Colonic mucosa (tissue), 4 donors: ENCODE measurements around the gene RNU7-1. TPM values are rescaled to one million over a fixed set of nuclear protein-coding genes. Genes with fewer than 3 reads are reported as not detected.
A peak's percentile ranks its signal among the peaks of the same experiment; 100 is the strongest.

Source experiments
- DNase-seq: peaks from one replicate; pipeline ENCODE4 v3.0.0-alpha.2; 2020
- H3K27ac ChIP-seq: fragments of 200-600 bp; one replicate; pipeline ENCODE4 v1.8.0; 2021
- H3K27me3 ChIP-seq: fragments of 200-600 bp; one replicate; pipeline ENCODE4 v1.8.0; 2021
- H3K36me3 ChIP-seq: fragments of 200-600 bp; one replicate; pipeline ENCODE4 v1.8.0; 2021
- H3K4me1 ChIP-seq: fragments of 200-600 bp; one replicate; pipeline ENCODE4 v1.8.0; 2021; ENCODE audit warnings: mild to moderate bottlenecking
- H3K4me3 ChIP-seq: fragments of 200-600 bp; one replicate; pipeline ENCODE4 v1.8.0; 2021
- H3K9ac ChIP-seq, 2 donors: one replicate each; pipeline ENCODE4 v1.7.0; 2013; ENCODE audit warnings: control low read depth in 2 of 2, low read depth in 2 of 2, low read length in 2 of 2
- H3K9me3 ChIP-seq: fragments of 200-600 bp; one replicate; pipeline ENCODE4 v1.8.0; 2021
- CTCF ChIP-seq: fragments of 200-600 bp; IDR thresholded peaks from one replicate; pipeline ENCODE4 v1.8.0; 2022; ENCODE audit warnings: antibody characterized with exemption, mild to moderate bottlenecking
- intact Hi-C: fragments of 100-400 bp; cut with DNase I; formaldehyde crosslinking; loops from one replicate; pipeline ENCODE4 v1.14.1; 2022
- total RNA-seq, 2 donors: library from RNA; stranded (reverse); fragmentation: NEBNext Ultra II Directional in 1 of 2; extraction: Animal tissue kit (Norgen Biotek cat#: 25700) in 1 of 2; gene quantifications; one replicate each; pipeline ENCODE4 v1.2.1, GENCODE V29; 2021
- donor health status: healthy.
- donor health status: DM: no; HTN: no; CAD: no.
- donor health status: DM: no; HTN: no; CAD: no.

The RNU7-1 gene
- total RNA-seq, 2 donors from 2014 or later = not detected

- Histone ChIP-seq H3K4me1 (peaks cover 14% of the 10 kb centered on the region), H3K27me3 (no peaks in the 10 kb centered on the region), H3K27ac (peak overlapping the region; percentile 98), H3K9me3 (no peaks in the 10 kb centered on the region), H3K36me3 (no peaks in the 10 kb centered on the region), H3K9ac (peak overlapping the region; percentile 54 to 98), H3K4me3 (peak overlapping the region; percentile 54)
- intact Hi-C loops = no loop called here
- DNase-seq = peak; percentile 88
- no peak for TF ChIP-seq CTCF
Measured at GRCh38 chr12:6943389-6943721, 261 bp upstream of the RNU7-1 start.

GRCh38 chr12:6944381-6945186 is 968 bp downstream of the RNU7-1 start:
- peak overlapping the region; percentile 98 for H3K27ac ChIP-seq
- H3K4me1 ChIP-seq = peaks cover 14% of the 10 kb centered on the region
- H3K27me3 ChIP-seq = no peaks in the 10 kb centered on the region
- peak overlapping the region; percentile 54 for H3K4me3 ChIP-seq
- DNase-seq = peak; percentile 97
- peak overlapping the region; percentile 78 to 98 for H3K9ac ChIP-seq
- no peaks in the 10 kb centered on the region for H3K9me3 ChIP-seq
- peak; percentile 76 for TF ChIP-seq CTCF
- intact Hi-C loops = loop anchor here (2.0 kb wide), 1 partner anchor 20 kb away; no protein-coding TSS in a partner anchor
- H3K36me3 ChIP-seq = no peaks in the 10 kb centered on the region

- H3K9me3 ChIP-seq = no peaks in the 10 kb centered on the region
- H3K36me3 ChIP-seq = no peaks in the 10 kb centered on the region
- DNase-seq = no peak
- H3K9ac ChIP-seq = peak overlapping the region; percentile 57 to 80
- intact Hi-C loops = loop anchor here (2.0 kb wide), 1 partner anchor 19 kb away; no protein-coding TSS in a partner anchor
- peak overlapping the region; percentile 98 for H3K27ac ChIP-seq
- H3K27me3 ChIP-seq = no peaks in the 10 kb centered on the region
- peak overlapping the region; percentile 11 for H3K4me3 ChIP-seq
- H3K4me1 ChIP-seq = peaks cover 14% of the 10 kb centered on the region
- TF ChIP-seq CTCF = no peak
Measured at GRCh38 chr12:6945613-6946012, 2.0 kb downstream of the RNU7-1 start.

GRCh38 chr12:6946033-6946919 is 2.7 kb downstream of the RNU7-1 start:
- intact Hi-C loops = no loop called here
- Histone ChIP-seq H3K36me3 (no peaks in the 10 kb centered on the region), H3K27me3 (no peaks in the 10 kb centered on the region), H3K9ac (peak overlapping the region; percentile 57 to 80), H3K27ac (peak overlapping the region; percentile 98), H3K4me1 (peaks cover 14% of the 10 kb centered on the region), H3K9me3 (no peaks in the 10 kb centered on the region), H3K4me3 (peak overlapping the region; percentile 33)
- no peak for TF ChIP-seq CTCF
- DNase-seq = peak; percentile 96

GRCh38 chr12:6946920-6947374 is 3.3 kb downstream of the RNU7-1 start:
- Histone ChIP-seq H3K9me3 (no peaks in the 10 kb centered on the region), H3K4me3 (peak overlapping the region; percentile 33), H3K4me1 (peaks cover 14% of the 10 kb centered on the region), H3K9ac (peak overlapping the region; percentile 57 to 80), H3K27ac (peak overlapping the region; percentile 98), H3K27me3 (no peaks in the 10 kb centered on the region), H3K36me3 (no peaks in the 10 kb centered on the region)
- intact Hi-C loops = no loop called here
- TF ChIP-seq CTCF = no peak
- DNase-seq = no peak
